ENCODE measurements around the gene DHX36. TPM values are rescaled to one million over a fixed set of nuclear protein-coding genes. Genes with fewer than 3 reads are reported as not detected.

DHX36 gene
- total and polyA plus RNA-seq, 10 of the 15 experiments (the other 5 are each of a cell fraction or from before 2014, with no cell fraction given), result 16.2 to 70.5 (median 41.6) TPM

- peaks cover 0 to 21% of the 10 kb centered on the region in 2 experiments for H3K36me3 ChIP-seq (ENCODE audit: control insufficient read depth in 2 of 2, insufficient read depth in 2 of 2, low read length in 1 of 2)
- intact Hi-C loops (cut with micrococcal nuclease; ENCODE audit: unreplicated experiment) (no loop called here), in situ Hi-C loops (cut with MboI) (no loop called here)
- no peak overlapping the region for H3K9ac ChIP-seq (ENCODE audit: control insufficient read depth, insufficient read depth, low read length)
- no peaks in the 10 kb centered on the region for H3K27me3 ChIP-seq (replicated peaks in 1 of 2; ENCODE audit: control insufficient read depth in 2 of 2, insufficient read depth in 2 of 2, low read length in 1 of 2)
- H3K9me3 ChIP-seq (replicated peaks; ENCODE audit: control insufficient read depth, insufficient read depth, low read length), result no peaks in the 10 kb centered on the region
- RAD21 ChIA-PET (ENCODE audit: unreplicated experiment), result no interaction called here
- H4K20me1 ChIP-seq (ENCODE audit: control insufficient read depth, insufficient read depth), result no peaks in the 10 kb centered on the region
- FAIRE-seq, result no peak
- DNase-seq (ENCODE audit: low read depth, low spot score), result no peak
- TF ChIP-seq MLLT1 (IDR thresholded peaks at IDR 0.05), result no peak
- TF ChIP-seq KAT2A (conservative IDR thresholded peaks at IDR 0.05; ENCODE audit: control insufficient read depth, low read depth, low read length), result no peak
- TF ChIP-seq SUPT20H (IDR thresholded peaks at IDR 0.05; ENCODE audit: borderline replicate concordance, control insufficient read depth, low read depth, low read length), result no peak
- no peak for TF ChIP-seq SMAD5 (IDR thresholded peaks at IDR 0.05; ENCODE audit: low read depth)
- H3K4me3 ChIP-seq, result no peak overlapping the region
- H3K4me1 ChIP-seq (ENCODE audit: control insufficient read depth, insufficient read depth, low read length), result no peaks in the 10 kb centered on the region
- WGBS (ENCODE audit: insufficient coverage, insufficient replicate concordance, low lambda C conversion rate, missing lambda C conversion rate), result 97% methylated on average over 2 of the region's 2 CpGs
- no peak overlapping the region for H3K4me2 ChIP-seq (ENCODE audit: control insufficient read depth, insufficient read depth)
- BruUV-seq (replicated peaks), result no TSS peak
- H3K27ac ChIP-seq (ENCODE audit: control insufficient read depth, insufficient read depth), result no peak overlapping the region
- H2AFZ ChIP-seq (ENCODE audit: control insufficient read depth, low read depth, low read length), result no peak overlapping the region
- H3K79me2 ChIP-seq (ENCODE audit: control insufficient read depth, insufficient read depth, low read length), result no peaks in the 10 kb centered on the region
- SMC1A ChIA-PET (ENCODE audit: uncharacterized antibody, unreplicated experiment), result interaction anchor here (1.0 kb wide), 1 partner anchor 9 kb away, joined by 3 read pairs; no protein-coding TSS in a partner anchor
- POLR2A ChIA-PET, result no interaction called here
- CTCF ChIA-PET, result no interaction called here
- no peak for ATAC-seq
Observed at GRCh38 chr3:154275965-154276364, 48.3 kb downstream of the DHX36 start.

- Histone ChIP-seq H3K36me3 (ENCODE audit: control insufficient read depth in 2 of 2, insufficient read depth in 2 of 2, low read length in 1 of 2) (peaks cover 0 to 18% of the 10 kb centered on the region in 2 experiments), H3K27me3 (replicated peaks in 1 of 2; ENCODE audit: control insufficient read depth in 2 of 2, insufficient read depth in 2 of 2, low read length in 1 of 2) (no peaks in the 10 kb centered on the region), H3K4me2 (ENCODE audit: control insufficient read depth, insufficient read depth) (no peak overlapping the region), H3K4me1 (ENCODE audit: control insufficient read depth, insufficient read depth, low read length) (no peaks in the 10 kb centered on the region), H3K9ac (ENCODE audit: control insufficient read depth, insufficient read depth, low read length) (no peak overlapping the region), H4K20me1 (ENCODE audit: control insufficient read depth, insufficient read depth) (no peaks in the 10 kb centered on the region), H3K4me3 (no peak overlapping the region), H2AFZ (ENCODE audit: control insufficient read depth, low read depth, low read length) (no peak overlapping the region), H3K27ac (ENCODE audit: control insufficient read depth, insufficient read depth) (no peak overlapping the region), H3K9me3 (replicated peaks; ENCODE audit: control insufficient read depth, insufficient read depth, low read length) (no peaks in the 10 kb centered on the region), H3K79me2 (ENCODE audit: control insufficient read depth, insufficient read depth, low read length) (no peaks in the 10 kb centered on the region)
- WGBS (ENCODE audit: insufficient coverage, insufficient replicate concordance, low lambda C conversion rate, missing lambda C conversion rate), result 100% methylated on average over 2 of the region's 2 CpGs
- BruUV-seq (replicated peaks), result no TSS peak
- ChIA-PET CTCF (interaction anchor here (1.5 kb wide), 1 partner anchor 22 kb away, joined by 7 read pairs; no protein-coding TSS in a partner anchor), SMC1A (ENCODE audit: uncharacterized antibody, unreplicated experiment) (no interaction called here), POLR2A (no interaction called here), RAD21 (ENCODE audit: unreplicated experiment) (no interaction called here)
- no peak for DNase-seq (ENCODE audit: low read depth, low spot score)
- no peak for ATAC-seq
- no peak for FAIRE-seq
- intact Hi-C loops (cut with micrococcal nuclease; ENCODE audit: unreplicated experiment), result no loop called here
- in situ Hi-C loops (cut with MboI), result no loop called here
- TF ChIP-seq E2F4 (IDR thresholded peaks at IDR 0.05; ENCODE audit: low read depth, low read length), result no peak
- TF ChIP-seq CREB1 (IDR thresholded peaks at IDR 0.05; ENCODE audit: low read depth), result no peak
- TF ChIP-seq POU2F2 (IDR thresholded peaks at IDR 0.05; ENCODE audit: borderline replicate concordance, low read depth, low read length), result no peak
- TF ChIP-seq KLF5 (IDR thresholded peaks at IDR 0.05; ENCODE audit: partially characterized antibody), result no peak
- no peak for TF ChIP-seq ZBTB4 (CRISPR knock-in tag; IDR thresholded peaks at IDR 0.05)
- no peak for TF ChIP-seq ZNF217 (IDR thresholded peaks at IDR 0.05)
Observed at GRCh38 chr3:154275292-154275691, 49.0 kb downstream of the DHX36 start.
